ENCODE results near the gene FGA.

The FGA gene

DNA sequence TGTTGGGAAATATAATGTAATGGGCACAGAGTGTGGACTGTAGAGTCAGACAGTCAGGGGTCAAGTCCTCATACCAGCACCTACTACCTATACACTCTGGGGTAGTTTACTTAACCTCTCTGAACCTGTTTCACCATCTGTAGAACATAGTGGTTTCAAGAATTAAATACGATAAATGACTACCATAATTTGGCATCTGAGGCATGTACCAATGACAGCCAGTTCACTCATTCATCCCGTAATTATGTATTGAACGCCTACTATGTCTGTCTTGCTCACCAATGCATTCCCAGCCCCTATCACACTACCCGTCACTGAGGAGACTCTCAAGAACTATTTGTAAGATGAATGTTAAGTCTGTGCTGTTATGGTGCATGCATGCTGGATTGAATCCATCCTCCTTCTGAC is 29.7 kb downstream of the FGA start:
- DNase-seq (no peak), ATAC-seq (replicated peaks) (no peak)
- H3K9me3 Mint-ChIP-seq = no peaks in the 10 kb centered on the region
- no peaks in the 10 kb centered on the region for H3K36me3 Mint-ChIP-seq (ENCODE audit: insufficient read depth)
- H3K4me3 Mint-ChIP-seq = no peak overlapping the region
- H3K27ac Mint-ChIP-seq = no peak overlapping the region
- H3K27me3 Mint-ChIP-seq = peaks cover 7 to 8% of the 10 kb centered on the region in 2 donors
- H3K4me1 Mint-ChIP-seq (ENCODE audit: low read depth in 2 of 2) = peaks cover 1 to 8% of the 10 kb centered on the region in 2 donors

DNA sequence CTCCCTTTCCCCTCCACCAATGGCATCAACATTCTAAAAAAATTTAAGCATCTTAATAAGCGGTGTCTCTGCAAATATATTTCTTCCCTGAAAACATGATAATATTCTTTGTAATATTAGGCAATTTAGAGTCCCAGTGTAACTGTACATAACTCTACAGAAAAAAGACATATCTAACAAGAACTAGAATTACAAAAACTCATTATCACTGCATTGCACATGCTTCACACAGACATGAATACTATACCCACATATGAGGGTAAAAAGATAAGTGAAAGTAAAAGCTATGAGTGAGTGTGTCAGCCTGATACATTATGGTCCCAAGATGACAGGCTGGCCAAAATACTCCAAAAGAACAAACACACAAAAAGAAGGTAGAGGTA is 30.1 kb downstream of the FGA start:
- Mint-ChIP-seq H3K9me3 (no peaks in the 10 kb centered on the region), H3K36me3 (ENCODE audit: insufficient read depth) (no peaks in the 10 kb centered on the region), H3K4me3 (no peak overlapping the region), H3K4me1 (ENCODE audit: low read depth in 2 of 2) (peaks cover 1 to 8% of the 10 kb centered on the region in 2 donors), H3K27me3 (peaks cover 7 to 8% of the 10 kb centered on the region in 2 donors), H3K27ac (no peak overlapping the region)
- DNase-seq (no peak), ATAC-seq (replicated peaks) (no peak)

DNA sequence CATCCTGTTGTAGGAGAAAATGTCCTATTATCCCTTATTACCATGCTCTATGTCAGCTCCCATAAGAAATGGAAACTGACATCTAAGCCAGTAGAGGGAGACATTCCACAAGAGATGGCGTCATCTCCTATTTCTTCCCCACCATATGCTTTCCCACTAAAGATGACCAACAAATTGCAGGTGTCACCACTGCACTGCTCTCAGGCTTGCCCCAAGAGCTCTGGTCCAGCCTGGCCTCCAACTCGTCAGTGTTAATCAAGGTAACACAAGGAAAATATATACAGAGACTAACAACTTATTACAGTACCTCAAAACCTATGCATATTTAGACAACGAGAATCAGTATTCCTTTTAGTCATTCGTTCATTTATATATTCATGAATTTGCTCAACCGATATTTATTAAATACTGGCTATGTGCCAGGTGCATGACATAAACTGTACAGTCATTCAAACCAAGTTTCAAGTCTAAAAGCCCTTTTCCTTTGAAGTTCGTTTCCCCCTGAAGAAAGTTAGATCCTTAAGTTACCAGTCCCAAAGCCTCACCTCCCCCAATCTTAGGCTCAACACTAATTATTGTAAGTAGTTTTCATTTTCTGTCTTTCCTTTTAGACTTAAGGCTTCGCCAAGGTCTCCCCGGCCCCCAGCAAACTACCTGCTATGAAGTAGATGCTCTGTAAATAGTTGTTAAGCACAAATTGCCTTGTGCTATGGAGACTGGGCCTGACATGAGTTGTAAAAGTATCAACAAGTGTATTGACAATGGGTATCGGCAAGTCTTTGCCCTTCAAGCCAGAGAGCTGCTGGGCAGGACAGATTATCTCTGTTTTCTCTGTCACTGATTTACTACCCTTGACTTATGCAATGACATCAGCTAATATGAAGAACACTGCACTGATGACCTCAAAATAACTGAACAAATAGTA is 30.8 kb downstream of the FGA start:
- no peak for DNase-seq
- Mint-ChIP-seq H3K36me3 (ENCODE audit: insufficient read depth) (no peaks in the 10 kb centered on the region), H3K27me3 (peaks cover 7 to 8% of the 10 kb centered on the region in 2 donors), H3K27ac (no peak overlapping the region), H3K4me1 (ENCODE audit: low read depth in 2 of 2) (peaks cover 1 to 8% of the 10 kb centered on the region in 2 donors), H3K9me3 (no peaks in the 10 kb centered on the region), H3K4me3 (no peak overlapping the region)
- peak; percentile 43 for ATAC-seq (replicated peaks)

DNA sequence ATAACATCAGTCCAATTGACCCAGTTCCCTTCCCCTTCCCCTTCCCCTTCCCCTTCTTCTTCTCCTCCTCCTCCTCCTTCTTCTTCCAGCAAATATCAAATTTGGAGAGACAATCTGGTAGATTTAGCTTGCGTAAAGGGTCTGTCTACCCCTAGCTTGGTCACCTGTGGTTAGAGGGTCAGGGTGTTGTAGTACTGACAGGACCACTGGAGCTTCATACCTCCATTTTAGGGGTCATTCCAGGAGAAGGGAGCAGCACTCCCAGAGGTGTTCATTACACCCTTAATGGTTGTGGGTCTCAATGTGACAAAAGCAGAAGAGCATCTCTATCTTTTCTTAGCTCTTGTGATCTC is 31.4 kb downstream of the FGA start:
- H3K4me1 Mint-ChIP-seq (ENCODE audit: low read depth in 2 of 2) = peaks cover 1 to 8% of the 10 kb centered on the region in 2 donors

DNA sequence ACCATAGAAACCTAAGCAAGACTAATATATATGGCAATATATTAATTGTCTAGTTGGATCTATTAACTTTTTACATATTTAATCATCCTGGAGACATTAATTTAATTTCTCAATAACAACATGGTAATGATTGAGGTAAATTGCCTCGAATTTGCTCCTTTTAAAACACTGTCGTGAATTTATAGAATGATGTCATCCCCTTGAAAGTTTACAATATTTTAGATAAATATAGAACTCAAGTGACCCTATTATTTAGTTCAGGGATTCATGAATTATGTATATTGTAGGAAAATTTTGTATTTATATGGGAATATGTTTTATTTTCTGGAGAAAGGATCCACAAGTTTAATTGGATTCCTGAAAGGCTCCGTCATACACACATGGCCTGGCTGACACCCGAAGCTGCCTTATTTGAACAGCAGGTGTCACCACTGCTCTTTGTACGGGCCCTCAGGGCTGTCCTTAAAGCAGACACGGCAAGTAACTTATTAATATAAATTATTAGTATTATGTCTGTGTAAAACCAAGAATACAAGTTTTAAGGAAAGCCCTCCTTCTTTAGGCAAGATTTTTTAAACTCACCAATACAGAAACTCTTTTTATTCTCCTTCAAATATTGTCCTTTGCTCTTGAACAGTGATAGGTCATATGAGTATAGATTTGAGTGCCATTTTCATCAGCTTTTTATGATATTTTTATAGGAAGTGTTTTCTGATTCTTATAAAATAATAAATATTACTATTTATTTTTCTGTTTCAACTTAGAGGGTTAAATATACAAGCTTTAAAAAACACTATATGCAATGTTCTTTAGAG is 38.5 kb downstream of the FGA start:
- no peaks in the 10 kb centered on the region for H3K9me3 Mint-ChIP-seq
- peaks cover 18% of the 10 kb centered on the region for H3K36me3 Mint-ChIP-seq (ENCODE audit: insufficient read depth)
- H3K4me3 Mint-ChIP-seq = no peak overlapping the region
- H3K27me3 Mint-ChIP-seq = no peaks in the 10 kb centered on the region
- H3K4me1 Mint-ChIP-seq (ENCODE audit: low read depth in 2 of 2) = peaks cover 14 to 24% of the 10 kb centered on the region in 2 donors
- no peak overlapping the region for H3K27ac Mint-ChIP-seq
- peak; percentile 43 for ATAC-seq (replicated peaks)
- DNase-seq = peak; percentile 57 to 71 (median 68)

More for the DNA sequence above, 31.4 kb downstream of the FGA start:
- Mint-ChIP-seq H3K4me3 (no peak overlapping the region), H3K27me3 (peaks cover 7 to 8% of the 10 kb centered on the region in 2 donors), H3K27ac (no peak overlapping the region), H3K36me3 (ENCODE audit: insufficient read depth) (no peaks in the 10 kb centered on the region), H3K9me3 (no peaks in the 10 kb centered on the region)
- DNase-seq (no peak), ATAC-seq (replicated peaks) (no peak)

DNA sequence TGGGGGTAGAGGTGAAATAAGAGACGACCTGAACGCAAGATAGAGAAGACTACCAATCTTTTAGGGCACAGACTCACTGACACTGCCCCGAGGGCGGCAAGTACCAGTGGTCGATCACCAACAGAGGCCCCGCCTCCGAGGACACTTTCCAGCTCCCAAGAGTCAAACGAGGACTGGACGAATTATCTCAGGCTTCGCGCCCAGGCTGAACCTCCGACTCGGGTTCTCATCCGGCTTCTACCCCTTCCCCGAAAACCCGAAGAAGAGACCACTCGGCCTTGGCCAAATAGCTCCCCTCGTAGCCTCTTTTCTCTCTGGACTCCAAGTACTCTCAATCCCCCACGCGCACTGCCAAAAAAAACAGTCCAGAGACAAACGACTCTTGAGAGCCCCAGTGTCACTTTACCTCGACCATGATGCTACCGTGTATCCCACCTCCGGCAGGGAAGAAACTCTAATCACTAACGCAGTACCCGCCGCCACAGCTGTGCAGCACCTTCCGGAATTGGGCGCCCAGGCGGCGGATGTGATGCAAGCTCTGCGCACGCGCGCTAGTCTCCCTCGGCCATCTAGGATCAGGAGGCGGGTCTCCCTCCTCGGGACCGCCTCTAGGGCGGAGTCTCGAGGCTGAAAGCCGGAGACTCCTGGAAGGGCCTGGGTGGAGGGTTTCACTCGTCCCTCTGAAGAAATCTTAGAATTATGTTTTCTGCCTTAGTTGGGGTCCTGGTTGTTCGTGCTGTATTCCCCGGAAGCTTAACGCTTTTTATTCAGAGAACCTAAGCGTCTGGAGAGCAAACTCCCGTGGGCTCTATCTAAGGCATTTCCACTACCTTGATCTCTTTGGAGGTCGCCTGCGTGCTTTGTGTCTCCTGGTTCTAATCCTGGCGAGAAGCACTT is 40.4 kb downstream of the FGA start, which contains the start of gene PLRG1:
PLRG1 (minus strand) TSS at position 507 of the 897 bp plus-strand sequence; CDS start at position 415, 92 bp downstream.
- Mint-ChIP-seq H3K36me3 (ENCODE audit: insufficient read depth) (peaks cover 28% of the 10 kb centered on the region), H3K4me3 (peak within 1 kb of the TSS; percentile 93 to 96), H3K27ac (peak within 1 kb of the TSS; percentile 95 to 97), H3K9me3 (no peaks in the 10 kb centered on the region), H3K27me3 (no peaks in the 10 kb centered on the region), H3K4me1 (ENCODE audit: low read depth in 2 of 2) (peaks cover 14 to 24% of the 10 kb centered on the region in 2 donors)
- ATAC-seq (replicated peaks) (peak; percentile 95), DNase-seq (peak; percentile 96)

DNA sequence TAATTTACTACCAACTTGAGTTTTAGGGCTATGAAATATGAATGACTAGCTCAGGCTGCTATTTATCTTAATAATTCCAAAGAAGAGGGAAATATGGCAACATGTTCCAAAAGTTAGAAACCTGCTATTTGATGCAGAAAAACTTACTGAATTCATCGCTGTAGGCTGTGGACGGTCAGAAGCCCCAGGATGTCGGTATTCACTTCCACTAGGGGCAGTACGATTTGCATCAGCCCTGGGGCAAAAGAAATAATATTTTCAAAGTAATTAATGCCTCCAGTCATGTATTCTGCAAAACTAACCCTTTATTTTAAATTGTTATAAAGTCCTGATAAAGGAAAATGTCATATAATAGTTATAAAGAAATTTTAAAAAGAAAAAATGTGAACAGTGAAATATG is 44.9 kb downstream of the FGA start:
- H3K36me3 Mint-ChIP-seq (ENCODE audit: insufficient read depth) = peaks cover 70% of the 10 kb centered on the region
- DNase-seq (no peak), ATAC-seq (replicated peaks) (no peak)
- H3K9me3 Mint-ChIP-seq = no peaks in the 10 kb centered on the region
- H3K27ac Mint-ChIP-seq = no peak overlapping the region
- no peak overlapping the region for H3K4me3 Mint-ChIP-seq
- no peaks in the 10 kb centered on the region for H3K27me3 Mint-ChIP-seq
- peaks cover 13 to 19% of the 10 kb centered on the region in 2 donors for H3K4me1 Mint-ChIP-seq (ENCODE audit: low read depth in 2 of 2)

DNA sequence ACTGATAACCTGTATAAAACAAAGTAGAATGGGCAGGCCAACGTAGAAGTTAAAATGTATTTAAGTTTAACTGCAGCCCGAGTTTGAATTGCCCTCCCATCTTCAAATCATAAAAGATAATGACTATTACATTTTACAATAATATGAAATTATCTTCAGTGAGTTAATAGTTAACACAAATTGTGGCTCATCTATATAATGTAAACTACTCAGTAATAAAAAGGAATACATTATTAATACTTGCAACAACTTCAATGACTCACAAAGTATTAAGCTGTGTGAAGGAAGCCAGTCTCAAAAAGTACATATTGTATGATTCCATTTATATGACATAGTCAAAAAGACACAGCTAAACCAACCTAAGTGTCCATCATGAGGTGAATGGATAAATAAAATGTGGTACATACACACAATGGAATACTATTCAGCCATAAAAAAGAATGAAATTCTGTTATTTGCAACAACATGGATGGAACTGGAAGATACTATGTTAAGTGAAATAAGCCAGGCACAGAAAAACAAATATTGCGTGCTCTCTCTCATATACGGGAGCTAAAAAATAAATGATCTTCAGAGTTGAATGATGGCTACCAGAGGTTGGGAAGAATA is 48.2 kb downstream of the FGA start:
- no peak for ATAC-seq (replicated peaks)
- Mint-ChIP-seq H3K27ac (no peak overlapping the region), H3K4me1 (ENCODE audit: low read depth in 2 of 2) (peaks cover 0 to 5% of the 10 kb centered on the region in 2 donors), H3K27me3 (no peaks in the 10 kb centered on the region), H3K4me3 (no peak overlapping the region), H3K36me3 (ENCODE audit: insufficient read depth) (peaks cover 84% of the 10 kb centered on the region), H3K9me3 (no peaks in the 10 kb centered on the region)
- DNase-seq = no peak

Measured in effector memory CD8-positive, alpha-beta T cell (primary cell).